ENCODE measurements around the gene ASRGL1. TPM values are rescaled to one million over a fixed set of nuclear protein-coding genes. Genes with fewer than 3 reads are reported as not detected.

Gene ASRGL1
- total RNA-seq, result 4.6 TPM
- long read RNA-seq, partial matches to known transcripts, result 0 of 5 reads
- long read RNA-seq, other reads (novel, unspliced or antisense), result 2 of 5 reads

GRCh38 chr11:62337303-62338181 is at the start of gene ASRGL1:
ASRGL1 (plus strand) TSS chr11:62337448; CDS start chr11:62337978, 530 bp downstream.
- Histone ChIP-seq H3K27ac (replicated peaks) (peak within 1 kb of the TSS; percentile 20), H3K36me3 (no peaks in the 10 kb centered on the region), H3K4me3 (peak within 1 kb of the TSS; percentile 75), H3K4me1 (peaks cover 24% of the 10 kb centered on the region), H3K9me3 (replicated peaks) (no peaks in the 10 kb centered on the region), H3K27me3 (ENCODE audit: low read depth) (peaks cover 28% of the 10 kb centered on the region)
- intact Hi-C loops (cut with micrococcal nuclease), result no loop called here
- TF ChIP-seq, protein P1, sequence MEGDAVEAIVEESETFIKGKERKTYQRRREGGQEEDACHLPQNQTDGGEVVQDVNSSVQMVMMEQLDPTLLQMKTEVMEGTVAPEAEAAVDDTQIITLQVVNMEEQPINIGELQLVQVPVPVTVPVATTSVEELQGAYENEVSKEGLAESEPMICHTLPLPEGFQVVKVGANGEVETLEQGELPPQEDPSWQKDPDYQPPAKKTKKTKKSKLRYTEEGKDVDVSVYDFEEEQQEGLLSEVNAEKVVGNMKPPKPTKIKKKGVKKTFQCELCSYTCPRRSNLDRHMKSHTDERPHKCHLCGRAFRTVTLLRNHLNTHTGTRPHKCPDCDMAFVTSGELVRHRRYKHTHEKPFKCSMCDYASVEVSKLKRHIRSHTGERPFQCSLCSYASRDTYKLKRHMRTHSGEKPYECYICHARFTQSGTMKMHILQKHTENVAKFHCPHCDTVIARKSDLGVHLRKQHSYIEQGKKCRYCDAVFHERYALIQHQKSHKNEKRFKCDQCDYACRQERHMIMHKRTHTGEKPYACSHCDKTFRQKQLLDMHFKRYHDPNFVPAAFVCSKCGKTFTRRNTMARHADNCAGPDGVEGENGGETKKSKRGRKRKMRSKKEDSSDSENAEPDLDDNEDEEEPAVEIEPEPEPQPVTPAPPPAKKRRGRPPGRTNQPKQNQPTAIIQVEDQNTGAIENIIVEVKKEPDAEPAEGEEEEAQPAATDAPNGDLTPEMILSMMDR (IDR thresholded peaks at IDR 0.05; ENCODE audit: borderline replicate concordance), result no peak
- peak; percentile 87 for DNase-seq

GRCh38 chr11:62295504-62295903 is 41.7 kb upstream of the ASRGL1 start:
- H3K27ac ChIP-seq (replicated peaks), result no peak overlapping the region
- H3K9me3 ChIP-seq (replicated peaks), result no peaks in the 10 kb centered on the region
- peaks cover 51% of the 10 kb centered on the region for H3K27me3 ChIP-seq (ENCODE audit: low read depth)
- TF ChIP-seq, protein P1 (IDR thresholded peaks at IDR 0.05; ENCODE audit: borderline replicate concordance), result no peak
- H3K36me3 ChIP-seq, result no peaks in the 10 kb centered on the region
- no peaks in the 10 kb centered on the region for H3K4me1 ChIP-seq
- DNase-seq, result no peak
- H3K4me3 ChIP-seq, result no peak overlapping the region
- intact Hi-C loops (cut with micrococcal nuclease), result no loop called here

GRCh38 chr11:62298975-62299374 is 38.3 kb upstream of the ASRGL1 start, which contains the start of gene SCGB1D4:
SCGB1D4 (minus strand) TSS chr11:62299075; CDS start chr11:62299010, 65 bp downstream.
- DNase-seq, result no peak
- peaks cover 69% of the 10 kb centered on the region for H3K27me3 ChIP-seq (ENCODE audit: low read depth)
- TF ChIP-seq, protein P1 (IDR thresholded peaks at IDR 0.05; ENCODE audit: borderline replicate concordance), result no peak
- H3K9me3 ChIP-seq (replicated peaks), result no peaks in the 10 kb centered on the region
- intact Hi-C loops (cut with micrococcal nuclease), result no loop called here
- H3K4me3 ChIP-seq, result no peak within 1 kb of the TSS
- no peaks in the 10 kb centered on the region for H3K36me3 ChIP-seq
- no peaks in the 10 kb centered on the region for H3K4me1 ChIP-seq
- no peak within 1 kb of the TSS for H3K27ac ChIP-seq (replicated peaks)

DNA sequence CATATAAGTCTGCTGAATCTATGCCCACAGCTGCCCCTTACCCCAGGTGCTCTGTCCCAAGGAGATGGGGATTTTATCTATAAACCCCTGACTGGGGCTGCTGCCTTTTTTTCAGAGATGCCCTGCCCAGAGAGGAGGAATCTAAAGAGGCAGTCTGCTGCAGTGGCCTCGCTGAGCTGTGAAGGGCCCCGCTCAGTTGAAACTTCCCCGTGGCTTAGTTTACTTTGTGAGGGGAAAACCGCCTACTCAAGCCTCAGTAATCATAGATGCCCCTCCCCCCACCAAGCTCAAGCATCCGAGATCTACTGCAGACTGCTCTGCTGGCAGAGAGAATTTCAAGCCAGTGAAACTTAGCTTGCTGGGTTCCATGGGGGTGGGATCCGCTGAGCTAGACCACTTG is 31.0 kb upstream of the ASRGL1 start:
- intact Hi-C loops (cut with micrococcal nuclease), result loop anchor here (10.0 kb wide), 1 partner anchor 131 kb away; no protein-coding TSS in a partner anchor
- H3K9me3 ChIP-seq (replicated peaks), result peaks cover 13% of the 10 kb centered on the region
- DNase-seq, result no peak
- no peak overlapping the region for H3K4me3 ChIP-seq
- H3K4me1 ChIP-seq, result no peaks in the 10 kb centered on the region
- H3K27me3 ChIP-seq (ENCODE audit: low read depth), result peaks cover 53% of the 10 kb centered on the region
- TF ChIP-seq, protein P1 (IDR thresholded peaks at IDR 0.05; ENCODE audit: borderline replicate concordance), result no peak
- no peak overlapping the region for H3K27ac ChIP-seq (replicated peaks)
- H3K36me3 ChIP-seq, result no peaks in the 10 kb centered on the region

GRCh38 chr11:62307950-62308349 is 29.3 kb upstream of the ASRGL1 start:
- intact Hi-C loops (cut with micrococcal nuclease), result loop anchor here (10.0 kb wide), 1 partner anchor 133 kb away; no protein-coding TSS in a partner anchor
- H3K4me3 ChIP-seq, result no peak overlapping the region
- peaks cover 51% of the 10 kb centered on the region for H3K27me3 ChIP-seq (ENCODE audit: low read depth)
- H3K36me3 ChIP-seq, result no peaks in the 10 kb centered on the region
- peaks cover 13% of the 10 kb centered on the region for H3K9me3 ChIP-seq (replicated peaks)
- TF ChIP-seq, protein P1 (IDR thresholded peaks at IDR 0.05; ENCODE audit: borderline replicate concordance), result no peak
- H3K4me1 ChIP-seq, result no peaks in the 10 kb centered on the region
- H3K27ac ChIP-seq (replicated peaks), result no peak overlapping the region
- no peak for DNase-seq

All from left ventricle myocardium inferior (tissue), 1 donor.